ENCODE measurements around the gene AHSG.
"Not testable (repeated sequence)": the region's sequence is repeated elsewhere in the genome, so short reads cannot be mapped to it uniquely, and the experiment has no call there.

Gene AHSG

DNA sequence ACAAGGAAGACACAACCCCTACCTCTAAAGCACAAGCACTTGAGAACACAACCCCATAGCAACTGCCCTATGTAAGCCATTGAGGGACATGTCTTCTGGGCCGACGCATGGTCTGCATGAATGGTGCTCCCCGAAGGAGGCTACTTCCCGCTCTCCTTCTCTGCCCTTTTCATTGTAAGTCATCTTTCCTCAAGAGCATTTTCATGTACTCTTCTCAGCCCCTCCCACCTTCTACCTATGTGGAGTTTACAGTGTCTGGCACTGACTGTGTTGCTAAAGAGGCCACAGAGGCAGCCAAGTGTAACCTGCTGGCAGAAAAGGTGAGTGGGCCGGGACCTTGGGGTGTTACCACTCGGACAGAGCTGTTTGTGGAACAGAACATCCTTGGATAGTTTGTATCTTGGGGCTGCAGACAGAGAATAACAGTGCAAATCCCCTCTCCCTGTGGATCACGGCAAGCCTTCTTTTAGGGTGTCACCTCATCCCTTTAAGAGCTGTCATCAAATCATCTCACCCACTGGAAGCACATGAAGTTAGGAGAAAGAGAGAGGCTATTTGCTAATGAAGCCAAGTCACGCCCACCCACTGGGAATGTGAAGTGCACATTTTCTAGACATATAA lies 5.6 kb downstream of the AHSG start:
- DNase-seq, result no peak

DNA sequence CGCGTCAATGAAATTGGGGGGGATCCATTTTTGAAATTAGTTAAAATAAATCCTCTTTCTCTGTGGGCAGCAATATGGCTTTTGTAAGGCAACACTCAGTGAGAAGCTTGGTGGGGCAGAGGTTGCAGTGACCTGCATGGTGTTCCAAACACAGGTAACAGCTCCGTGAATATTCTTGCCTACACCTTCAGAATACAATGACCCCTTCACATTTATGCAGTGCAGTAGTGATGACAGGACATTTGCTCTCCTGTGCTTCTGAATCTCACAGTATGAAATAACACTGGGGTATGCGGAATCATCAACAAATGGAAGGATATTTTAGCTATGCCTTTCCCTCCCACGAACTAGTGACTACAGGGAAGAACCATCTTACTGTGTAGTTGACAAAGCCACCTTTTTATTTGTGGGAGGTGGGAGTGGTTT lies 6.9 kb downstream of the AHSG start:
- DNase-seq, result no peak

DNA sequence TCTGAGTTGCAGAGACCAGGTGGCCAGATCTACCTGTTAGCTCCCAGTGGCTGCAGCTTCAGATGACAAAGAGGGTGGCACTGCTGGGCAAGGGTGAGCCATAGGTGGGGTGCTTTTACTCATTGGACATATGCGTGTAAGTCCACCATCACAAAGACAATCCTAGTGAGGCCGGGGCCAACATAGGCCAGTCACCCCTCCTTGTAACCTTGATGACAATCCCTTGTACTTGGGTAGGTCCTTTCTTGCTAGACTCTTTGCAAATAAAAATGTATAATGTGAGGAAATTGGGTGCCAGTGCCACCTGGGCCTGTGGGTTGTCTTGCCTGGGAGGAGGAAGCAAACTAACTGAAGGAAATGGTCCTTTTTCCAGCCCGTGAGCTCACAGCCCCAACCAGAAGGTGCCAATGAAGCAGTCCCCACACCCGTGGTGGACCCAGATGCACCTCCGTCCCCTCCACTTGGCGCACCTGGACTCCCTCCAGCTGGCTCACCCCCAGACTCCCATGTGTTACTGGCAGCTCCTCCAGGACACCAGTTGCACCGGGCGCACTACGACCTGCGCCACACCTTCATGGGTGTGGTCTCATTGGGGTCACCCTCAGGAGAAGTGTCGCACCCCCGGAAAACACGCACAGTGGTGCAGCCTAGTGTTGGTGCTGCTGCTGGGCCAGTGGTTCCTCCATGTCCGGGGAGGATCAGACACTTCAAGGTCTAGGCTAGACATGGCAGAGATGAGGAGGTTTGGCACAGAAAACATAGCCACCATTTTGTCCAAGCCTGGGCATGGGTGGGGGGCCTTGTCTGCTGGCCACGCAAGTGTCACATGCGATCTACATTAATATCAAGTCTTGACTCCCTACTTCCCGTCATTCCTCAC lies 7.6 kb downstream of the AHSG start:
- no peak for DNase-seq

DNA sequence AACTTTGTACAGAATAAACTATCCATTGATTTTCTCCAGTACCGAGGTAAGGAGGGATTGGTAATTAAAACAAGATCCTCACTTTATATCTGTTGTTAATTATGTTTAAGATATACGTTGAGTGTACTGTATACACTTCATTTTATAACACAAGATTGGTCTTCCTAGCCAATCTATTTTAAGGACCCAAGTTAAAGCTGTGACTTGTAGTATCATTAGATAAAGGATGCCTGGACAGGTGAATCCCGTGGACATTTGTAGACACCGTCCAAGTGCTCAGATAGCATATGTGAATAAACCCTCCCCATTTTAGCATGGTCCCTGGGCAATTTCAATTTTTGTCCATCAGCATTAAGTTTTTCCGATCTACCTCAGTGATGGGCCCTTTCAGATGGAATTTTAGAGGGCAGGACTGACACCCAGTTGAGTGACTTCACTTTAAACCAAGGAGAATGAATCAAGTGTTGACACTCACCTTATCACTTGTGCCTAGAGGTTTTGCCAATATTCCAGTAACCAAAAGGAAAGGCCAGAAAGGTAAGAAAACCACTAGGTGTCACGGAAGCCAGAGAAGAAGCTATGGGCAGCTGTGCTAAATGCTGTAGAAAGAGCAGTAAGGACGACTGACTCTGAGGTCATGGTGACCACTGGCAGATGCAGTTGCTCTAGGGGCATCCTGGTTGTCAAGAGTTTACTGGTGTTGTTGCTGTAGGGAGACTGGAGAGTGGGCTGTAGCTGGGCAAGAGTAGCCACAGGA lies 9.2 kb downstream of the AHSG start:
- no peak for DNase-seq

DNA sequence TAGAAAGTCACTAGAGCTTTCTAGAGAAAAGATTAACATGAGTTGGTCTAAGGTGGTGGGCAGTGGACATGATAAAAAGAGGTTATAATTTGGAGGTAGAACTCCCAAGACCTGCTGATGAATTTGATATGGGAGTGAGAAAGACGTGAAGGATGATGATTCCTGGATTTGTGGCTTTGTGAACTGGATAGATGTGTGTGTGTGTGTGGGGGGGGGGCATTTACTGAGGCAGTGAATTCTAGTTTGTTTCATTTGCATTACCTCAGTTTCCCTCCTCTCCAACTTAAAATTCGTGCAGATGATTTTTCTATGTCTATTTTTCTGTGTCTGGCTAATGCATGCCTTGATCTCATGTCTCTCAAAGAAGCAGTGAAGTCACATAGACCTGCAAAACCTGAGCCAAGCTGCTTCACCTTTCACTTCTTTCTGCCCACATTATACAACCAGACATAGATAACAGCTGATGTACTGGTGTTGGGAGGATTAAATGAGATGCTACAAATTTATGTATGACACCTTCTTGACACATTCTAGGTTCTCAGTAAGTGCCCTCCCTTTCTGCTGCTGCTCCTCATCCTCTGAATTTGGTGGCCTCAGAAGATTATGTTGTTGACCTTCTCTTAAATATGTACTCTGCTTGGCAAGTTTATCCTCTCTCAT lies 9.9 kb downstream of the AHSG start:
- no peak for DNase-seq

DNA sequence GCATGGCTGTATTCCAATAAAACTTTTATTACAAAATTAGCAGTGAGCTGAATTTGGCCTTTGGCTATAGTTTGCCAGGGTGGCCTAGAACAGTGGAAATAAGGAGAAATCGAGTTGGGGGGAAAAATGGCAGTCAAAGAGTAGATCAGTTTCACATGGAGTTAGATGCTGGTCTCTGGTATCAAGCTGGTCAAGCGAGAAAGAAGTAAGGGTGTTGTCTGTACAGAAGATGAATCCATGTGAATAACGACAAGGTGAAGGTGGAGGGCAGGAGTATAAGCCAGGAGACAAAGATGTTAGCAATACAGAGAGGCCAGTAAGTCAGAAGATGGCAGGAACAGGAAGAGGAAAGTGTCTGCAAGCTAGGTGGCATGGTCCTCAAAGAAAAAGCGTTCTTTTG lies 11.7 kb downstream of the AHSG start:
- no peak for DNase-seq

DNA sequence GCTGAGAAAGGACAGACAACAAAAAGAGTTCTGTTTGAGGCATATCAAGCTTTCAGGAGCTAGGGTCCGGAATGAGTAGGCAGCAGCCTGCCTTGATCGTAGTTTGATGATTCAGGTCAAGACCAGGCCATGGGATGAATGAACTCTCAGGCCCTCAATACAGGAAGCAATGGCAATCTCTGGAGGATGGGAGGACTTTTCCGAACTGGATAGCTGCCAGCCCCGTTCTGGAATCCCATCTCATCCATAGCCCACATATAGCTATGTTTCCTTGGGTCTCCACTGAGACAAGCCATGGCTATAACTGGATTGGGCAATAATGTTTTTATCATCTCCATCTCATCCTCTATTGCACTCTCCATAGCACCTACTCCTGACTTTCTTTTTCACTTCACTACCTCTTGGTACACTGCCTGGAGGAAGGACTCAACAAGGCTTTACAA lies 12.8 kb downstream of the AHSG start:
- DNase-seq, result no peak

DNA sequence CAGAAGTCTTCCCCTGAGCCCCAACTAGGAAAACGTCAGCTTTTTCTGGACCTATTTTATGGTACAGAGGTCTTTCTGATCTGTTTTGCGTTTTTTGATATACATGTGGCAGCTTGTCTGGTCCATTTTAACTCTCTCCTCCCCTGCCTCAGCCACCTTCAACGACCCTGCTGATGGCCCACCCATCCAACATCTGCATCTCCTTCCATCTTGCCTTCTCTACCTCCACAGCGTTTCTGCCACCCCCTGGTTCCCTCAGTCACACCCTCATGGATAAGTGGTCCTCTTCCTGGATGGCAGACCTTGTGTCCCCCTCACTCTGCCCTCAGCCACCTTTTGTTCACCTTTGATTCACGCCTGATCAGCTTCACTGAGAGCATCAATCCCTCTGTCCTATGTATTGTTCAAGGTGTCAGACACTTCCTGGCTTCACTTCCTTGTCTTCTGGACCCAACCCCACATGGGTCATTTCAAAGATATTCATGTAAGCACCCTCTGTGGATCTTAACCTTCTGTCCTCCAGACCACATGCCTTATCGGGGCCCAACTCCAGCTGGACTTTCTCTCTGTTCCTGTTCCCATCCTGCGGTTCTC lies 13.5 kb downstream of the AHSG start:
- DNase-seq, result no peak

DNA sequence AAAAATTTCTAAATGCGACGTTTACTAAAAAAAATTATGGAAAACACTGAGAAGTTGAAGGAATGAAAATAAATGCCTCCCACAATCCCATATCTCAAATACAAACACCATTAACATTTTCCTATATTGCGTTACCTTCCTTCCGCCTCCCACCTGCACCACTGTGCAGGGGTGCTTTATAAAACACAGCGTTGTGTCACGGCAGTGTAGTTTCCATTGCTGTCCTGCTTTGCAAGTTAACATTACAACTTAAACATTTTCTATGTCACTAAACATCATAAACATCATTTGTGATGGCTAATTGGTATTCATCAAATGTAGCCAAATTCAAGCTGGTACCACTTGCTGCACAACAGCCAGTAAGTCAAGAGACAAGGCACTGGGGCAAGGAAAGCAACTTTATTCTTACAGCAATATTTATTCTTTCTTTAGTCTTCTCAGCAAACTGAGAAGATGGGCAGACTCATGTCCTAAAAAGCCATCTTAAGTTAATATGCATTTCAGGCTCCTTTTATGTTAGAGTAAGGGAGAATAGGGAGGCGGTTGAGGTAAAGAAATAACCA lies 15.1 kb downstream of the AHSG start:
- no peak for DNase-seq

DNA sequence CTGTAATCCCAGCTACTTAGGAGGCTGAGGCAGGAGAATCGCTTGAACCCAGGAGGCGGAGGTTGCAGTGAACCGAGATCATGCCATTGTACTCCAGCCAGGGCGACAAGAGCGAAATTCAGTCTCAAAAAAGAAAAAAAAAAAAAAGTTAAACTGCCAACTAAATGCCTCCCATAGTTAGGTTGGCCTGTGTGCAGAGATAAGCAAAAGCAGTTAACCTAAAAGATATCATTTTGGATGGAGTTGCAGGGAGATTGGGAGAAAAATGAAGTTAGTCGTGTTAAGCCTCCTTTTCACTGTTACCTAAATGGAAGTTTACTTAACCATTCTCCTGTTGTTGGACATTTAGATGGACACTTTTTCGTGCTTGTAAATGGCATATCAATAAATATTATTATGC lies 15.9 kb downstream of the AHSG start:
- DNase-seq, result no peak

DNA sequence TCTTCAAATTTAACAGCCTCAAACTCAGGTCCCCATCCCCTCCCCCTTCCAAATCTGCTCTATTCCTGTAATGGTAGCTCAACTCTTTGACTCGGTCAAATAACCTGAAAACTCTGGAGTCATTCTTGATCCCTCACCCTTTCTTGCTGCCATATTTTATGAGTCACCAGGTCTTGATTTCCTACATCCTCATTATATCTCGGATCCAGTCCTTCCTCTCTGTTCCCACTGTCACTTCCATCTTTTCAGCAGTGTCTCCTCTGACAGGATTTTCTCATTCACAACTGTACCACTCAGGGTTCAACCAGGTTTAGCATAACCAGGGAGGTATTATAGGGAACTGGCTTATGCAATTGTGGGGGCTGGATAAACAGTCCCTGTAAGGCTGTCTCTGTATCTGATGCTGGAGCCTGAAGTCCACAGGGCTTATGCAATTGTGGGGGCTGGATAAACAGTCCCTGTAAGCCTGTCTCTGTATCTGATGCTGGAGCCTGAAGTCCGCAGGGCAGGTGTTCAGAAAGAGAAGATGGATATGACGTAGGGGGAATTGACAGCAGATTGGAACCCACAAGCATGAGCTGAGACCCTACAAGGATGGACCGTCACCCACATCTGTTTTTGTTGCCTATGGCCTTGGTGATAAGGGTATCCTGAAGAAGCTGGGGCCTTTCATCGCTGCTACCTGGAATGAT lies 18.2 kb downstream of the AHSG start:
- no peak for DNase-seq

DNA sequence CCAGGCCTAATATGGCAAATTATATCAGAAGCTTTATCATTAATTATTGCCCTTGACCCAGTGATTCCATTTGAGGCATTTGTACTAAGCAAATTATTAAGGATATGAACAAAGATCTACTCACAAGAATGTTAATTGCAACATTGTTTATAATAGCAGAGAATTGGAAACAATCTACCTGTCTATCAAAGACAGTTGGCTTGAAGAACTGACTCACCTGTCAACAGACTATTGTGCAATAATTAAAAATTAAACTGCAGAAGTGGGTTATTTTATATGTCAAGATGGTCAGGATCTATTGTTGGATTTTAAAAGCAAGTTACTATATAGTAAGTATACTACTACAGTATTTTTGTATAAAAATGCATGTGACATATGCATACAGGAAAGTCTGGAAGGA lies 20.6 kb downstream of the AHSG start:
- no peak for DNase-seq

DNA sequence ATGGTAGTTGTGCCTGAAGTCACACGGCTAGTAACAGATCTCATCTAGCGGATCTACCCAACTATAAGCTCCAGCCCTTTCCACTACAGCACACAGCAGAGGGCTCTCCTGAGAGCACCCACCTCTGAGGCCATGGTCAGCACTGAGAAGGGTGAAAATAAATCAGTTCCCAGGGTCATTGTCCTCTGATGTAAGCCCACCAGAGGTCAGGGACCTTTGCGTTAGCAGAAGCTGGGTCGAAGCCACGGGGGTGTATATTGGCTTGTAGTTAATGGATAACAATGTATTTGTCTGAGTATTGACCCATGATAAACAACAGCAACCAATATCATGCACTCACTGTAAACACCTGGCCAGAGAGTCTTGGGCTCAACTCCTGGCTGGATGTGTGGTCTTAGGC lies 21.3 kb downstream of the AHSG start:
- not testable (repeated sequence) for DNase-seq

DNA sequence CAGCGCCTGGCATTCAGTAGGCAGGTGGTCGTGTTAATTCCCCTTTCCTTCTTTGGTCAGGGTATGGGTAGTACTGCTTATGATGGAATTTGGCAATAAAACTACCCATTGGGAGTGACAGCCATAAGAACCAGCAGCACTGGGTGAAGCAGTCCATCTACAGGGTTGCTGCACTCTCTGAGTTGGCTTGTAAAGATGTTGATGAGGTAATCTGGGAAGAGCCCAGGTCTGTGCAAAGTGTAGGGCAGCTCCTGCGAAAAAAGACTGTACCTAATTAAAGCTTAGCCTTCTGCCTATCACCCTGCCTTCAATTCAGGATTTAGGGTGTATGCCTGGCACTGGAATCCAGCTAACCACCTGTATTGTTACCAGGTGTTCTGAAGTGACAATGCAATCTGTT lies 22.7 kb downstream of the AHSG start:
- DNase-seq, result no peak

DNA sequence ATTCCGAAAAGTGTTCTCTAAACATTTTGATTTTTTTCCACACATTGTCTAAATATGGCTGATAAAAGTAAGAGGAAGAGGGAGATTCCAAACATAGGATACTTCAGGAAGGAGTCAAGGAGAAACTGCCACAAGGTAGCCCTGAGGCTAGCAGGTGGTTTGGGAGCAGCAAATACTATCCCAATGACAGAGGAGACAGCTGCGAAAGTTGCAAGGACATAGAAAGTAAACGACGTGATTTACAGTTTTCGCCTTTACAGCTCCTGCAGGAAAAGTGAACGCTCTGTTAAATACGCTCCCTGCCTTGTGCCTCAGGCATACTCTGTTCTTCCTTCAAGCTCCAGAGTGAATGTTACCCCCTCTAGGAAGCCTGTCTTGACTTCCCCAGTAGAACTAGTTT lies 23.7 kb downstream of the AHSG start:
- DNase-seq, result no peak

DNA sequence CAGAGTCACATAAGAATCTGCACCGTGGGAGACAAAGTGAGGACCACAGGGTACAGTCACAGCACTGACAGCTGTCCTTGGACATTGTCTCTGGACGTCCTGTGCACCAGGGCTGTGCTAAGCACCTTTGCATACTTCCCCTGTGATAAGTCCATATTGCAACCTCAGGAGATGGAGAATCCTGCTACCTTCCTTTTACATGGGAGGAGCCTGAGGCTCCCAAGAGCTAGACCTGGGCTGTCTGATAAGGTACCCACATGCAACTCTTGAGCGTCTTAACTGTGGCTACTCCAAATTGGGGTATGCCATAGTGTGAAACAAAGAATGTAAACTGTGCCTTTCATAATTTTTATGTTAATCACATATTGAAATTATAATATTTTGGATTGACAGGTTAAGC lies 24.8 kb downstream of the AHSG start:
- DNase-seq, result no peak

DNA sequence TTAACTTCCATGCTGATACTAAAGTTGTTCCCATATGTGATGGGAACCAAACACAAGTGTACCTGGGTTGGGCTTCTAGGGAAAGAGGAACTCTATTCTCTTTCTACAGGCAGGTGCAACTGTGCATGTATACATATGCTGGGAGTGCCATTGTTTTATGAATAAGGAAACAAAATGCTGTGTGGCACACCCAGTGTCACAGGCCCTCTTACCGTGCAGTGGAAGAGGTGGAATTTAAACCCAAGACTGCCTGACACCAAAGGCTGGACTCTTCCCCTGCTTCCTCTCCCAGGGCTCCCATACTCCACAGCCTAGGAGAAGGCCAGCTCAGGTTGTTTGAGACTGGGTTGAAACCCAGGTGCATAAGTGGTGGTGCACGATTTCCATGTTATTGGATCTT lies 25.4 kb downstream of the AHSG start:
- DNase-seq, result no peak

DNA sequence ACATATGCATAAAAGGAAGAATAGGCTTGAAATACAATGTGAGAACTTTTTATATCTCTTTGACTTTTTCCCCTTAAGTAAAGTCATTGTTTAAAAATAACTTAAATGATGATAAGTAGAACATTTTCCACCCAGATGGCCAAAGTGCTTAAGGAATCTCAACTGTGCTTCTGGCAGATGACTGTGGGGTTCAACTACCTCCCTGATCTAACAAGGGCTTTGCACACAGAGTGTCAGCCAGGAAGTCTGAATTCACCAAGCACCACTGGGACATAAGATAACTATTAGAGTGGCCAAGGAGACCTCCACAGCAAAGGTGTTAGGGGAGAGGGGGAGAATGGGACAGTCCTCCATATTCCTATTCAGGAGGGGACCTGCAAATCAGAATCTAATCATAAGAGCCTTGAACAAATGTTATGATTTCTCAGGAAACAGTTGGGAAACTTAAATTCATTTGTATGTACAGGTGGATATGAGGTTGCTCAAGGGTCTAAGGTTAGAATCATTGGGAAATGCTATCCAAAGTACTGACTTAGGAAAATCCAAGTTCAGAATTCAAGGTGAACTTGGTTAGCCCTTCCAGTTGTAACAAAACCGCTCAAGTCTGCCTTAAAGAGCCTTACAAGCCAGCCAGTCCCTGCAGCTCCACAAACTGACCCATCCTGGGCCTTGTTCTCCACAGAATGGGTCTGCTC lies 27.1 kb downstream of the AHSG start, which contains the start of gene FETUB:
TSS of gene FETUB (plus strand) at position 622 of the 695 bp plus-strand sequence. CDS start at position 684, 62 bp downstream.
- no peak for DNase-seq

DNA sequence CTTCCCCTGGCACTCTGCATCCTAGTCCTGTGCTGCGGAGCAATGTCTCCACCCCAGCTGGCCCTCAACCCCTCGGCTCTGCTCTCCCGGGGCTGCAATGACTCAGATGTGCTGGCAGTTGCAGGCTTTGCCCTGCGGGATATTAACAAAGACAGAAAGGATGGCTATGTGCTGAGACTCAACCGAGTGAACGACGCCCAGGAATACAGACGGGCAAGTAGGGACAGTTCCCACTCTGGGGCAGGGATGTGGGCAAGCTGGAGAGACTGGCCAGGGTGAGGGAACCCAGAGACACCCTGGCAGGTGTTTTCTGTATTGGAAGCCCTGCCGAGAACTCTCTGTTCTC lies 27.6 kb downstream of the AHSG start:
- no peak for DNase-seq

DNA sequence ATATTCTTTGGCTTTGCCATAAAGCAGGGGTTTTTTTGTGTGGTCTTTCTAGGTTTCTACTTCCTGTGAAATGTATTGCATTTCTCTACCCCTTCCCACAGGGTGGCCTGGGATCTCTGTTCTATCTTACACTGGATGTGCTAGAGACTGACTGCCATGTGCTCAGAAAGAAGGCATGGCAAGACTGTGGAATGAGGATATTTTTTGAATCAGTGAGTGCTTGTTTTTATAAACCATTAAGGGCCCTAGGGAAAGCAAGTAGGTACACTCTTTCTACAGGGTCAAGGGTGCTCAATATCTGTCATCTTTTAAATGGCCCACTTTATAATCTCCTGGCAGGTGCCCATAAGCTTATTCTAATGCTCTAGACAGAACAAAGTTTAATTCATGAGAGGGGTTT lies 28.1 kb downstream of the AHSG start:
- no peak for DNase-seq

DNA sequence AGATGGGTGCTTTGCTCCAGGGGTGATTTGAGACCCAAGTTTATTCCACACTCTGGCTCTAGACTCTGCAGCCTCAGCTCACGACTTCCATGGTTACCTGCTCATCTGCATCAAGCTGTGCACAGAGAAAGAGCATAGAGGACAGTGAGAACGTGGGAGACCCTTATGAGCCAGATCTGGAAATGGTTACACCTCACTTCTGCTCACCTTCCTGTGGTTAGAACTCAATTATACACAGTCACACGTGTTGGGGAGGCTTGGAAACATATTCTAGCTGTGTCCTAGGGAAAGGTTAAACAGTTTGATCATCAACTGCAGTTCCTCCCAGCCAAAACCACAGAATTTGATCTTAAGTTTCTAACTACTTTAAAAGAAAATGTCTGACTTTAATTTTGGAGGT lies 29.2 kb downstream of the AHSG start:
- no peak for DNase-seq

All from NCI-H510A (cell line).